SK-N-SH treated with all-trans-retinoic acid at 6 μM for 48 hours (cell line): Measurements from ENCODE around the gene SMAP2.

ENCODE experiments used
- ARNTL ChIP-seq: fragments of 450-650 bp; formaldehyde crosslinking; IDR thresholded peaks from 2 replicates; pipeline ENCODE4 v1.5.0; 2020; ENCODE audit warnings: low read depth, mild to moderate bottlenecking, moderate library complexity, borderline replicate concordance
- BACH2 ChIP-seq: fragments of 250-450 bp; sonication (Bioruptor Pico); IDR thresholded peaks from 2 replicates; pipeline ENCODE4 v1.9.0; 2021; ENCODE audit warnings: mild to moderate bottlenecking, borderline replicate concordance
- CREB5 ChIP-seq: fragments of 250-450 bp; sonication (Bioruptor Pico); IDR thresholded peaks from 2 replicates; pipeline ENCODE4 v1.5.1; 2020; ENCODE audit warnings: low read depth, mild to moderate bottlenecking, moderate library complexity
- RARB ChIP-seq: fragments of 250-450 bp; sonication (Bioruptor Pico); IDR thresholded peaks from 2 replicates; pipeline ENCODE4 v1.8.0; 2021; ENCODE audit warnings: mild to moderate bottlenecking, moderate library complexity
- TCF4 ChIP-seq: fragments of 250-450 bp; sonication (Bioruptor Pico); IDR thresholded peaks from 2 replicates; pipeline ENCODE4 v1.8.0; 2021; ENCODE audit warnings: mild to moderate bottlenecking, moderate library complexity, borderline replicate concordance
- TOX ChIP-seq: fragments of 250-450 bp; sonication (Bioruptor Pico); IDR thresholded peaks from 2 replicates; pipeline ENCODE4 v1.8.0; 2021; ENCODE audit warnings: mild to moderate bottlenecking, moderate library complexity, borderline replicate concordance
- ZFP3 ChIP-seq: fragments of 250-450 bp; sonication (Bioruptor Pico); IDR thresholded peaks from 2 replicates; pipeline ENCODE4 v1.5.0; 2020; ENCODE audit warnings: mild to moderate bottlenecking, moderate library complexity
- ZFP30 ChIP-seq: fragments of 450-650 bp; formaldehyde crosslinking; IDR thresholded peaks from 2 replicates; pipeline ENCODE4 v1.5.0; 2022; ENCODE audit warnings: mild to moderate bottlenecking, moderate library complexity
- ZNF8 ChIP-seq: fragments of 450-650 bp; formaldehyde crosslinking; IDR thresholded peaks from 2 replicates; pipeline ENCODE4 v1.5.0; 2020; ENCODE audit warnings: mild to moderate bottlenecking, moderate library complexity

- TF ChIP-seq TCF4 (CRISPR knock-in tag) (no peak), RARB (no peak), CREB5 (CRISPR knock-in tag) (no peak), TOX (CRISPR knock-in tag) (no peak), BACH2 (CRISPR knock-in tag) (no peak), ZFP30 (CRISPR knock-in tag) (no peak), ZFP3 (no peak), ZNF8 (no peak), ARNTL (CRISPR knock-in tag) (no peak)
Measured at GRCh38 chr1:40401473-40402201, 28.1 kb downstream of the SMAP2 start.
